ENCODE measurements around the gene SDK2.

The SDK2 gene

GRCh38 chr17:73297934-73298861, 346.0 kb downstream of the SDK2 start:
- DNase-seq (ENCODE audit: low spot score) = no peak

- no peak for DNase-seq (ENCODE audit: low spot score)
Measured at GRCh38 chr17:73293480-73293911, 350.7 kb downstream of the SDK2 start.

DNA sequence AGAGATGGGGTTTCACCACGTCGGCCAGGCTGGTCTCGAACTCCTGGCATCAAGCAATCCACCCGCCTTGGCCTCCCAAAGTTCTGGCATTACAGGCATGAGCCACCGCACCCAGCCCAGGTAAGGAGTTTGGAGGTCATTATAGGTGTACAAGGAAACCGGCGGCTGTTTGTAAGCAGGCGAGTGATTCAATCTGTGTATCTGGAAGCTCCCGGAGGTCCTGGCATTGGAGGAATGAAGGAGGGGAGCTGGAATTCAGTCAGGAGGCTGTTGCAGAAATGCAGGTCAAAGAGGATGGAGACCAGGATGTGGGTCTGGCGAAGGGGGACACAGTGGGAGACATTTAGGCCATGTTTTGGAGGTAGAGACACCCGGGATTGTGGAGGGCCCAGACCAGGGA, 351.2 kb downstream of the SDK2 start:
- no peak for DNase-seq (ENCODE audit: low spot score)

DNA sequence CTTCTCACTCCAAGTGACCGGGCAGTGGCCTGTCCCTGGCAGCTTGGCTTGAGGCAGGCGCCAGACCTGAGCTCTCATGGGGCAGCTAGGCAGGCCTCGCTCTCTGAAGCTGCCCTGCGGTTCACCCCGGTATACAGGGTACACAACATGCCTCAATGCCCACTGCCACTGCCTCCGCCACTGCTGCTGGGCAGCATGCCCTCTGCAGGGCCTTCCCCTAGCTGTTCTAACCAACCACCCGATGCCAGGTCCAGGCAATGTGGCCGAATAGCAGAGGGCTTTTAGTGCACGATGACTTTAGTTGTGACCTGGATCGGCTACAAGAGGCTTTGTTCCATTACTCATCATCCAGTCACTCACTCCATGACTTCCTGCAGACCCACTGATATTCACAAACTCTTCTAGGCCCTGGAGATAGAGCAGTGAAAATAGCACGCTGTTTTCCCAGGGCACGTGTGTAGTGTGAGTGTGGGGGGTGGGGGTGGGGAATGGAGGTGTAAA, 352.2 kb downstream of the SDK2 start:
- DNase-seq (ENCODE audit: low spot score) = no peak

GRCh38 chr17:73291260-73291801, 352.9 kb downstream of the SDK2 start:
- no peak for DNase-seq (ENCODE audit: low spot score)

- DNase-seq (ENCODE audit: low spot score) = no peak
Measured at GRCh38 chr17:73290399-73291259, 353.6 kb downstream of the SDK2 start.

GRCh38 chr17:73289549-73290254, 354.5 kb downstream of the SDK2 start:
- no peak for DNase-seq (ENCODE audit: low spot score)

- DNase-seq (ENCODE audit: low spot score) = no peak
Measured at GRCh38 chr17:73288534-73289302, 355.5 kb downstream of the SDK2 start.

DNA sequence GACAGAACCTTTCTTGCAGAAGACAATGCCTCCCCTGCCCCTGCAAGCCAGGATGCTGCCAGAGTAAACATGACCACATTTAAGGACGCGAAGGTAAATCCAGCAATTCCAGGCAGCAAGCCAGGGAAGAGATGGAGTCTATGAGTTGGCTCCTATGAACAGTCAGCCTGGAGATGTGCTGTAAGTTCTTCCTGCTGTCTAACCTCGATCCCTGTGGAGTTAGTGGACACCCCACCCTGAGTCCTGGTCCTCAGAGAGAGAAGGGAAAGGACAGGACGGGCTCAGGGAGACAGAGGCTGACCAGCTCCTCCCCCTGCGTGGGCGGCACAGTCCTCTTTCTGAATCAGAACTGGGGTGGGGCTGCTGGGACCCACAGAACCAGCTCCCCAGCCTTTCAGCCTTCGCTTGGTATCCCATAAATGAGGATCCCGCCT, 357.4 kb downstream of the SDK2 start:
- no peak for DNase-seq (ENCODE audit: low spot score)

DNA sequence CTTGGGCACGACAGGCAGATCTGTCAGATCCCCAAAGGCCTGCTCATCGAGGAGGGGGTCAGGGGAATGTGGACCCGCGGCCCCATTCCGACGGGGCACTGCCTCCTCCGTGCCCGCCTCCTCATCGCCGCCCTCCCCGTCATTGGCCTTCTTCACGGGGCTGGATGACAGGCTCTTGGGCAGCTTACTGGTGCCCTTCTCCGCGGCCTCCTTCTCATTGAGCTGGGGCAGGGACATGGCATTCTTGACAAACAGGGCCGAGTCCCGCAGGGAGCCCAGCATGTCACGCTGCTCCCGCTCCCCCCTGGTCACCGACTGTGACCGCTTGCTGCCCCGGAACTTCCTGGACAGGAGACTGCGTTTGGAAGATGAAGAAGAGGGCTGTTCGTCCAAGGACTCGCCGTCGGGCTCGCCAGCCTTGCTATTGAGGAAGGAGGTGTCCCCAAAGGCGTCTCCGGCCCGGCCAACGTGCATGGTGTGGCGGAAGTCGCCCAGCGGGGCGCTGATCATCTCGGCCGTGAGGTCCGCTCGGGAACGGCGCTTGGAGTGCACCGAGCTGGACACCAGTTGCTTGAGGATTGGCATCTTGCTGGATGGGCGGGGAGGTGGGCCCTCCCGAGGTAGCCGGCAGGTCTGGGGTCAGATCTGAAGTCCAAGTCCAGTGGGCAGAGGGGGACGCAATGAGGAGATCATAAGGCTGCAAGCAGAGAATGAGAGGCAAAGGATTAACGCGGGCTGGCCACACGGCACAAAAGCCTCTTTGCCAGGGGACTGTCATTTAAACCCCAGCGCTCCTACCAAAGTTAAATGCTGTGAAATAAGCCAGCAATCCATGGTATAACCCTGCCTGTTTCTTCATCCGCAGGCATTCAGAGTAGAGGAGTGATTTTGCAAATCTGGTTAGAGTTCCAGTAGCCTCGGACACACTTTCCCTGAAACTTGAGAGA, 358.1 kb downstream of the SDK2 start:
- no peak for DNase-seq (ENCODE audit: low spot score)

GRCh38 chr17:73285603-73285908, 358.7 kb downstream of the SDK2 start:
- no peak for DNase-seq (ENCODE audit: low spot score)

GRCh38 chr17:73284906-73285602, 359.2 kb downstream of the SDK2 start:
- DNase-seq (ENCODE audit: low spot score) = no peak
